HG03159 (cell line): Measurements from ENCODE around the gene FABP3.

Experiments used
- ATAC-seq: cut with Tn5 transposase; IDR thresholded peaks from one replicate; pipeline ENCODE4 v1.9.1; 2021; ENCODE audit warnings: mild to moderate bottlenecking, moderate library complexity; ENCODE audit not compliant: unreplicated experiment

FABP3 gene

DNA sequence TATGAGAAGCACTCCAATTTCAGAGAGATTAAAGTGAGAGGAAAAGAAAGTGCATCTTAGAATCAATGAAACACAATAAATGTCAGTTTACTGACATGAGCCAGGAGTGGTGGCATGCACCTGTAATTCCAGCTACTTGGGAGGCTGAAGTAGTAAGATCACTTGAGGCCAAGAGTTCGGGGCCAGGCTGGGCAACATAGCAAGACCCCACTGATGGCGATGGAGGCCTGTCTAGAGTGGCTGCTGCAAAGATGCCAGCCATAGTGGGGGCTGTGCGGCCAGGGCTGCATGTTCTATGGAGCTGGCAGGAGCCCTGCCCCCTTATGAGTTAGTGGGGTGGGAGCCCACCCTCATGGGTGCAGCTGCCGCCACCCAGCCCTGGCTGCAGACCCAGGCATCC is 48.8 kb downstream of the FABP3 start:
- ATAC-seq = no peak

DNA sequence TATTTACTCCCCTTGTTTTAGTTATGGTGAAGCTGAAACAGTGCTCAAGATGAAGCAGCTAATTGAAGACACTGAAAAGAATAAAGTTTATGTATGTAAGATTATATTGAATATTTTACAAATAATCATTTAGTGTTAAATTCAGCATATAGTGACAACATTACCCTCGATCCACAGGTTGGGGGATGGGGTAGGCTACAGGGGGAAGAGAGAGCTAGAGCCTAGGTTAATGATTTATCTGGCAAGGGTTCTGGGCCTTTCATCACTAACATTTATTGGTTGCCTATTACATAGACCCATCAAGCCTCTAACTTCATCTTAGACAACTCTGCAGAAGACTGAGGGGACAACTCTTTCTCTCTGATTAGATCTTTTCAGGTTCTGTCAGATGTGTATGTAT is 54.7 kb downstream of the FABP3 start:
- ATAC-seq = no peak

- ATAC-seq = no peak
These were observed 57.0 kb downstream of the FABP3 start for GRCh38 chr1:31315902-31316301.
